Ovary (tissue), 9 donors: ENCODE data around the gene HPRT1. TPM values are rescaled to one million over a fixed set of nuclear protein-coding genes. Genes with fewer than 3 reads are reported as not detected.

ENCODE experiments used
- DNase-seq, 5 donors: peaks; one replicate each; pipeline ENCODE4 v3.0.0-alpha.2; 2019 to 2020
- H3K27ac ChIP-seq, 2 donors: fragments of 200-600 bp; one replicate each; pipeline versions ENCODE4 v1.5.1 to v1.8.0; 2019 to 2022
- H3K27me3 ChIP-seq: fragments of 200-600 bp; one replicate; pipeline ENCODE4 v1.8.0; 2022
- H3K36me3 ChIP-seq: fragments of 200-600 bp; sonication (generic); one replicate; pipeline ENCODE4 v1.5.1; 2019
- H3K4me1 ChIP-seq: one replicate; pipeline ENCODE4 v1.8.1; 2013; ENCODE audit warnings: mild to moderate bottlenecking, moderate library complexity; ENCODE audit not compliant: insufficient read depth
- H3K4me3 ChIP-seq: fragments of 200-600 bp; sonication (generic); one replicate; pipeline ENCODE4 v1.5.1; 2017
- H3K9me3 ChIP-seq, 2 donors: fragments of 200-600 bp in 1 of 2; sonication (generic) in 1 of 2; one replicate each; pipeline versions ENCODE4 v1.5.1 to v1.8.1; 2013 to 2019; ENCODE audit warnings: mild to moderate bottlenecking in 1 of 2, moderate library complexity in 1 of 2
- EP300 ChIP-seq: sonication (generic); formaldehyde crosslinking; IDR thresholded peaks from one replicate; pipeline ENCODE4 v1.6.1; 2017; ENCODE audit warnings: antibody characterized with exemption
- POLR2A ChIP-seq: fragments of 450-650 bp; IDR thresholded peaks from one replicate; pipeline ENCODE4 v1.6.1; 2017; ENCODE audit warnings: antibody characterized with exemption, mild to moderate bottlenecking, moderate library complexity
- WGBS, 3 donors: extraction: QIAGEN DNeasy Blood & Tissue Kit in 1 of 3; methylation state at CpG; one replicate each; pipeline versions ENCODE4 v1.1.5 to v1.1.7; 2013 to 2017; 5-methylcytosine and 5-hydroxymethylcytosine counted together
- intact Hi-C, 4 donors: fragments of 100-400 bp; cut with DNase I; formaldehyde crosslinking; loops; one replicate each; pipeline versions ENCODE4 v1.11.0 to v1.15.1; 2022 to 2023
- polyA plus RNA-seq, 2 donors: library from polyadenylated mRNA; stranded (reverse); fragments of 200-250 nt in 1 of 2; fragments of 350-450 nt in 1 of 2; fragmentation: Illumina TruSeq in 1 of 2; extraction: RNeasy Lipid Tissue Mini Kit (QIAGEN cat#74804) in 1 of 2; gene quantifications; one replicate each; pipeline ENCODE4 v1.2.3, GENCODE V29; 2013 to 2014
- total RNA-seq, 7 donors: library from RNA; depleted of rRNA in 2 of 7; stranded (reverse); fragments of >200 nt in 2 of 7; fragmentation: NEBNext Ultra II Directional in 3 of 7; extraction: Animal tissue kit (Norgen Biotek cat#: 25700) in 3 of 7; gene quantifications; one replicate each; pipeline versions ENCODE4 v1.1.0 to v1.2.4, GENCODE V29; 2016 to 2023
- TF ChIP-seq, protein P1 (sequence below), 3 donors: fragments of 450-650 bp in 2 of 3; fragments of 200-600 bp in 1 of 3; IDR thresholded peaks; one replicate each; pipeline versions ENCODE4 v1.5.1 to v1.8.0; 2016 to 2022; ENCODE audit warnings: antibody characterized with exemption in 3 of 3, mild to moderate bottlenecking in 1 of 3
- donor health status: DM: no; HTN: no; CAD: no; lungs with moderate emphysema.
- donor health status: DM: no; HTN: no; CAD: no.
- donor health status: Bipolar disorder and iron deficiency.
- donor health status: DM: yes; HTN: yes; CAD: no.
- donor health status: DM: no; HTN: no; CAD: no.
- donor health status: DM: yes; HTN: yes; CAD: no.

The HPRT1 gene
- total and polyA plus RNA-seq, 9 donors = 13.4 to 37.5 (median 25.6) TPM

DNA sequence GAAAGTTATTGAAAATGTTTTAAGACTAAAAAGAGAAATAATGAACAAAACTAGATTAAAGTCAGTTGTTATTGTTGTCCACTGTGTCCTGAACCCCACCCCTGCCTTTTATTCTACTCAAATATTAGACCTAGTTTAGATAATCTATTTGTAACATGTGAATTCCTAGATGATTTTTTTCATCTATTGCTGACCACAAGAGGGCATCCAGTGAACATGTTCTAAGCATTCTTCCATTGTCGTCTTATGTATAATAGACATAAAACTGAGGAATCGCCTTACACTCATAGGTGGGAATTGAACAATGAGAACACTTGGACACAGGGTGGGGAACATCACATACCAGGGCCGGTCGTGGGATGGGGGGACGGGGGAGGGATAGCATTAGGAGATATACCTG lies 36.4 kb upstream of the HPRT1 start:
- Histone ChIP-seq H3K4me3 (no peak overlapping the region), H3K4me1 (no peaks in the 10 kb centered on the region), H3K9me3 (no peaks in the 10 kb centered on the region), H3K27me3 (no peaks in the 10 kb centered on the region), H3K36me3 (no peaks in the 10 kb centered on the region), H3K27ac (no peak overlapping the region)
- TF ChIP-seq POLR2A (no peak), EP300 (no peak)
- TF ChIP-seq, protein P1, sequence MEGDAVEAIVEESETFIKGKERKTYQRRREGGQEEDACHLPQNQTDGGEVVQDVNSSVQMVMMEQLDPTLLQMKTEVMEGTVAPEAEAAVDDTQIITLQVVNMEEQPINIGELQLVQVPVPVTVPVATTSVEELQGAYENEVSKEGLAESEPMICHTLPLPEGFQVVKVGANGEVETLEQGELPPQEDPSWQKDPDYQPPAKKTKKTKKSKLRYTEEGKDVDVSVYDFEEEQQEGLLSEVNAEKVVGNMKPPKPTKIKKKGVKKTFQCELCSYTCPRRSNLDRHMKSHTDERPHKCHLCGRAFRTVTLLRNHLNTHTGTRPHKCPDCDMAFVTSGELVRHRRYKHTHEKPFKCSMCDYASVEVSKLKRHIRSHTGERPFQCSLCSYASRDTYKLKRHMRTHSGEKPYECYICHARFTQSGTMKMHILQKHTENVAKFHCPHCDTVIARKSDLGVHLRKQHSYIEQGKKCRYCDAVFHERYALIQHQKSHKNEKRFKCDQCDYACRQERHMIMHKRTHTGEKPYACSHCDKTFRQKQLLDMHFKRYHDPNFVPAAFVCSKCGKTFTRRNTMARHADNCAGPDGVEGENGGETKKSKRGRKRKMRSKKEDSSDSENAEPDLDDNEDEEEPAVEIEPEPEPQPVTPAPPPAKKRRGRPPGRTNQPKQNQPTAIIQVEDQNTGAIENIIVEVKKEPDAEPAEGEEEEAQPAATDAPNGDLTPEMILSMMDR (IDR thresholded peaks at IDR 0.05) = no peak
- no peak for DNase-seq
- 31 to 38% (median 33%) methylated on average over 5 of the region's 5 CpGs for WGBS, 3 donors
- intact Hi-C loops = no loop called here

DNA sequence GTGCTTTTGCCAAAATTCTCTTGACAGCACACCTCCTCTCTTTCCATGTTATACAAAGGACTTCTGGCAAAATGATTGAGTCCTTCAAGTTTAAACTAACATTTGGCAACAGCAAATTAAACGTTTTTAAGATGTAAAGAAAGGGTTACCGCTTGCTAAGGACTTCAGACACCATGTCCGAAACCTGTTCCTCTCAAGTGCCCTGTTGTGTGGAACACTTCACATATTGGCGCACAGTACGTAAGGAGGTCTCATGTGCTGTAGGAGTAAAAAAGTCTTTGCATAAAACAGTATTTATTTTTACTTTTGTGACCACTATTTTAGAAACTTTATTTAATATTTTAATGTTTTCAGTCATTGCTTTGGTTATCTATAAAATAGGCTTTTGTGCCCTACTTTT lies 33.7 kb upstream of the HPRT1 start:
- DNase-seq = no peak
- TF ChIP-seq POLR2A (no peak), EP300 (no peak)
- TF ChIP-seq, protein P1 (IDR thresholded peaks at IDR 0.05) = no peak
- 73 to 75% (median 74%) methylated on average over 5 of the region's 5 CpGs for WGBS, 3 donors
- no peaks in the 10 kb centered on the region for H3K4me1 ChIP-seq
- H3K36me3 ChIP-seq = no peaks in the 10 kb centered on the region
- H3K9me3 ChIP-seq = no peaks in the 10 kb centered on the region
- intact Hi-C loops = no loop called here
- H3K27ac ChIP-seq = no peak overlapping the region
- no peak overlapping the region for H3K4me3 ChIP-seq
- no peaks in the 10 kb centered on the region for H3K27me3 ChIP-seq

DNA sequence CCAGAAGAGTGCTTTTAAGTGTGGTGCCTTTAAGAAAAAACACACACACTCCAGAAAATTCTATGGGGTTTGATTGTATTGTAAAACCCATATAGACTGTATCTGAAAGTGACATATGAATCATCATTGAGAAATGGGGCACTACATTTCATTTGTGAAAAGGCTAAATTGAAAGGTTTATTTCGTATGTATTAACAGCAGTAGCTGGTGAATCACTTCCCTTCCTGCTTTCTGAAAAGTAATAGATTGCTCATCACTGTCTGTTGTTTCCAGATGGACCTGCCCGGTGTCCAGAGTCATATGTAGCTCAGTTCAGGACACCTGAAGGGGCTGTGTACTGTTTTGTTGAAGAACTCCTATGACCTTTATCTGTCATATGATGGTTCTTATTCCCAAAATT lies 28.1 kb upstream of the HPRT1 start:
- no peak for DNase-seq
- WGBS, 3 donors = 44 to 66% (median 58%) methylated on average over 2 of the region's 2 CpGs
- Histone ChIP-seq H3K27ac (no peak overlapping the region), H3K36me3 (no peaks in the 10 kb centered on the region), H3K9me3 (no peaks in the 10 kb centered on the region), H3K4me1 (no peaks in the 10 kb centered on the region), H3K27me3 (no peaks in the 10 kb centered on the region), H3K4me3 (no peak overlapping the region)
- intact Hi-C loops = no loop called here
- TF ChIP-seq, protein P1 (IDR thresholded peaks at IDR 0.05) = no peak
- TF ChIP-seq POLR2A (no peak), EP300 (no peak)

DNA sequence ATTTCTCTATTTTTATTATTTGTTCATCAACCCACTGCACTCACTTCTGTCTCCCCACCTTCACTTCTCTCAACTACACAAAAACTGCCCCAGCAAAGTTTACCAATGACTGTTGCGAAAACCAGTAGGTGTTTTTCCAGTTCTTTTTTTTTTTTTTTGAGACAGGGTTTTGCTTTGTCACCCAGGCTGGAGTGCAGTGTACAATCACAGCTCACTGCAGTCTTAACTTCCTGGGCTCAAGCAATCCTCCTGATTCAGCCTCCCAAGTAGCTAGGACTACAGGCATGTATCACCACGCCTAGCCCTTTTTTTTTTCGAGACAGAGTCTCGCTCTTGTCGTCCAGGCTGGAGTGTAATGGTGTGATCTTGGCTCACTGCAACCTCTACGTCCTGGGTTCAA lies 24.1 kb upstream of the HPRT1 start:
- H3K9me3 ChIP-seq = no peaks in the 10 kb centered on the region
- no peaks in the 10 kb centered on the region for H3K27me3 ChIP-seq
- no peak overlapping the region for H3K4me3 ChIP-seq
- no peak overlapping the region for H3K27ac ChIP-seq
- H3K4me1 ChIP-seq = no peaks in the 10 kb centered on the region
- intact Hi-C loops = no loop called here
- TF ChIP-seq, protein P1 (IDR thresholded peaks at IDR 0.05) = no peak
- TF ChIP-seq EP300 (no peak), POLR2A (no peak)
- WGBS, 3 donors = 86 to 93% (median 91%) methylated on average over 6 of the region's 6 CpGs
- H3K36me3 ChIP-seq = no peaks in the 10 kb centered on the region
- DNase-seq = no peak

DNA sequence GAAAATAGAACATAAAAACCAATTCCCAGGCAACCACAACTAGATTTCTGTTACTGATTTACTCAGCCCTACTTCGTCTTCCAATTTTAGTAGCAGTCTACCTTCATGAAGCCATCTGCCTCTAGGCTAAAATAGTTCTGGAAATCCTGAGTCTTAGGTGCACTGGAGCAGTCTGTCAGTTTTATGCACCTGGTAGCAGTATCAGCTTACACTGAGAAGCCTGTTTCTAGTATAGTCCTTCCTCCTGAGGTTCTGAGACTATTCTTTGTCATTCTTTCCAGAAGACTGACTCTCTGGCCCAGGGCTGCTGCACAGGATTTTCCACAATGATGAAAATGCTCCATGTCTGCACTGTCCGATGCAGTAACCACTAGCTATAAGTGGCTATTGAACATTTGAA lies 16.9 kb upstream of the HPRT1 start:
- Histone ChIP-seq H3K36me3 (no peaks in the 10 kb centered on the region), H3K27ac (no peak overlapping the region), H3K9me3 (no peaks in the 10 kb centered on the region), H3K27me3 (no peaks in the 10 kb centered on the region), H3K4me1 (no peaks in the 10 kb centered on the region), H3K4me3 (no peak overlapping the region)
- intact Hi-C loops = no loop called here
- TF ChIP-seq, protein P1 (IDR thresholded peaks at IDR 0.05) = no peak
- TF ChIP-seq POLR2A = no peak
- TF ChIP-seq EP300 = no peak
- no peak for DNase-seq
- 81 to 85% (median 85%) methylated on average over 2 of the region's 2 CpGs for WGBS, 3 donors
